Ovary (tissue), 10 donors: ENCODE measurements around the gene PGGHG. TPM values are rescaled to one million over a fixed set of nuclear protein-coding genes. Genes with fewer than 3 reads are reported as not detected.

Source experiments
- DNase-seq, 5 donors: peaks; one replicate each; pipeline ENCODE4 v3.0.0-alpha.2; 2019 to 2020
- H3K27ac ChIP-seq, 2 donors: fragments of 200-600 bp; one replicate each; pipeline versions ENCODE4 v1.5.1 to v1.8.0; 2019 to 2022
- H3K27me3 ChIP-seq: fragments of 200-600 bp; one replicate; pipeline ENCODE4 v1.8.0; 2022
- H3K36me3 ChIP-seq: fragments of 200-600 bp; sonication (generic); one replicate; pipeline ENCODE4 v1.5.1; 2019
- H3K4me1 ChIP-seq: one replicate; pipeline ENCODE4 v1.8.1; 2013; ENCODE audit warnings: mild to moderate bottlenecking, moderate library complexity; ENCODE audit not compliant: insufficient read depth
- H3K4me3 ChIP-seq: fragments of 200-600 bp; sonication (generic); one replicate; pipeline ENCODE4 v1.5.1; 2017
- H3K9me3 ChIP-seq, 2 donors: fragments of 200-600 bp in 1 of 2; sonication (generic) in 1 of 2; one replicate each; pipeline versions ENCODE4 v1.5.1 to v1.8.1; 2013 to 2019; ENCODE audit warnings: mild to moderate bottlenecking in 1 of 2, moderate library complexity in 1 of 2
- CTCF ChIP-seq, 3 donors: fragments of 450-650 bp in 2 of 3; fragments of 200-600 bp in 1 of 3; IDR thresholded peaks; one replicate each; pipeline versions ENCODE4 v1.5.1 to v1.8.0; 2016 to 2022; ENCODE audit warnings: antibody characterized with exemption in 3 of 3, mild to moderate bottlenecking in 1 of 3
- EP300 ChIP-seq: sonication (generic); formaldehyde crosslinking; IDR thresholded peaks from one replicate; pipeline ENCODE4 v1.6.1; 2017; ENCODE audit warnings: antibody characterized with exemption
- POLR2A ChIP-seq: fragments of 450-650 bp; IDR thresholded peaks from one replicate; pipeline ENCODE4 v1.6.1; 2017; ENCODE audit warnings: antibody characterized with exemption, mild to moderate bottlenecking, moderate library complexity
- WGBS, 3 donors: extraction: QIAGEN DNeasy Blood & Tissue Kit in 1 of 3; methylation state at CpG; one replicate each; pipeline versions ENCODE4 v1.1.5 to v1.1.7; 2013 to 2017; 5-methylcytosine and 5-hydroxymethylcytosine counted together
- intact Hi-C, 4 donors: fragments of 100-400 bp; cut with DNase I; formaldehyde crosslinking; loops; one replicate each; pipeline versions ENCODE4 v1.11.0 to v1.15.1; 2022 to 2023
- long read RNA-seq, 3 donors: library from polyadenylated mRNA in 2 of 3; unstranded in 2 of 3; transcript quantifications; one replicate each; pipeline ENCODE4 v2.0.0 and lab custom pipeline, GENCODE V29; 2021 to 2026
- polyA plus RNA-seq, 2 donors: library from polyadenylated mRNA; stranded (reverse); fragments of 200-250 nt in 1 of 2; fragments of 350-450 nt in 1 of 2; fragmentation: Illumina TruSeq in 1 of 2; extraction: RNeasy Lipid Tissue Mini Kit (QIAGEN cat#74804) in 1 of 2; gene quantifications; one replicate each; pipeline ENCODE4 v1.2.3, GENCODE V29; 2013 to 2014
- total RNA-seq, 7 donors: library from RNA; depleted of rRNA in 2 of 7; stranded (reverse); fragments of >200 nt in 2 of 7; fragmentation: NEBNext Ultra II Directional in 3 of 7; extraction: Animal tissue kit (Norgen Biotek cat#: 25700) in 3 of 7; gene quantifications; one replicate each; pipeline versions ENCODE4 v1.1.0 to v1.2.4, GENCODE V29; 2016 to 2023
- donor health status: DM: no; HTN: no; CAD: no; lungs with moderate emphysema.
- donor health status: DM: no; HTN: no; CAD: no.
- donor health status: Bipolar disorder and iron deficiency.
- donor health status: DM: yes; HTN: yes; CAD: no.
- donor health status: DM: no; HTN: no; CAD: no.
- donor health status: DM: yes; HTN: yes; CAD: no.

PGGHG gene
- total RNA-seq = 10 to 100 TPM in 4 of 7 donors, 1 to 10 TPM in 3; 3.3 to 21.3 (median 10.6) TPM
- polyA plus RNA-seq = 1 to 10 TPM in 1 of 2 donors, under 1 TPM in 1; 0.25 to 6.1 TPM
- long read RNA-seq, donor 1, partial matches to known transcripts = 7 of 12 reads
- long read RNA-seq, donor 1, other reads (novel, unspliced or antisense) = 5 of 12 reads
- long read RNA-seq, donor 2 = 0 reads
- long read RNA-seq, donor 3, partial matches to known transcripts = 29 of 82 reads
- long read RNA-seq, donor 3, other reads (novel, unspliced or antisense) = 51 of 82 reads

- Histone ChIP-seq H3K27ac (no peak within 1 kb of the TSS), H3K27me3 (no peaks in the 10 kb centered on the region), H3K9me3 (no peaks in the 10 kb centered on the region), H3K36me3 (no peaks in the 10 kb centered on the region), H3K4me3 (peak within 1 kb of the TSS; percentile 43), H3K4me1 (no peaks in the 10 kb centered on the region)
- TF ChIP-seq CTCF (IDR thresholded peaks at IDR 0.05) = no peak
- TF ChIP-seq POLR2A = no peak
- no peak for TF ChIP-seq EP300
- peak; percentile 44 to 65 (median 55) for DNase-seq
- intact Hi-C loops = no loop called here
- 1 to 2% (median 2%) methylated on average over 53 to 112 of the region's 112 CpGs for WGBS, 3 donors
These were observed at the start of gene PGGHG for GRCh38 chr11:288478-289397. Gene PGGHG (plus strand): TSS chr11:289126. CDS start chr11:289817, 691 bp downstream.

- intact Hi-C loops = no loop called here
- no peaks in the 10 kb centered on the region for H3K9me3 ChIP-seq
- H3K27ac ChIP-seq = no peak overlapping the region
- WGBS, 3 donors = 67 to 81% (median 72%) methylated on average over 1 of the region's 1 CpG
- no peaks in the 10 kb centered on the region for H3K27me3 ChIP-seq
- DNase-seq = no peak
- no peak overlapping the region for H3K4me3 ChIP-seq
- no peak for TF ChIP-seq CTCF (IDR thresholded peaks at IDR 0.05)
- no peak for TF ChIP-seq POLR2A
- no peak for TF ChIP-seq EP300
- H3K4me1 ChIP-seq = peaks cover 6% of the 10 kb centered on the region
- H3K36me3 ChIP-seq = no peaks in the 10 kb centered on the region
These were observed 48.6 kb upstream of the PGGHG start for GRCh38 chr11:240315-240714.

GRCh38 chr11:241634-242033, 47.3 kb upstream of the PGGHG start:
- DNase-seq = no peak
- Histone ChIP-seq H3K36me3 (no peaks in the 10 kb centered on the region), H3K9me3 (no peaks in the 10 kb centered on the region), H3K27ac (no peak overlapping the region), H3K27me3 (no peaks in the 10 kb centered on the region), H3K4me1 (peaks cover 3% of the 10 kb centered on the region), H3K4me3 (no peak overlapping the region)
- 88 to 89% (median 88%) methylated on average over 5 of the region's 5 CpGs for WGBS, 3 donors
- intact Hi-C loops = no loop called here
- TF ChIP-seq CTCF (IDR thresholded peaks at IDR 0.05) = no peak
- no peak for TF ChIP-seq EP300
- no peak for TF ChIP-seq POLR2A

- 91 to 95% (median 93%) methylated on average over 2 of the region's 2 CpGs for WGBS, 3 donors
- H3K36me3 ChIP-seq = no peaks in the 10 kb centered on the region
- H3K4me1 ChIP-seq = no peaks in the 10 kb centered on the region
These were observed 44.5 kb upstream of the PGGHG start for GRCh38 chr11:244376-244775.

More at GRCh38 chr11:244376-244775, 44.5 kb upstream of the PGGHG start:
- DNase-seq = no peak
- Histone ChIP-seq H3K9me3 (no peaks in the 10 kb centered on the region), H3K4me3 (no peak overlapping the region), H3K27me3 (no peaks in the 10 kb centered on the region), H3K27ac (no peak overlapping the region)
- TF ChIP-seq POLR2A (no peak), EP300 (no peak), CTCF (IDR thresholded peaks at IDR 0.05) (no peak)
- intact Hi-C loops = no loop called here
